ENCODE measurements around the gene KLHL29. TPM values are rescaled to one million over a fixed set of nuclear protein-coding genes. Genes with fewer than 3 reads are reported as not detected.

KLHL29 gene
- total and polyA plus RNA-seq, 10 of the 15 experiments (the other 5 are each of a cell fraction or from before 2014, with no cell fraction given), result 1.4 to 19.5 (median 6.1) TPM

DNA sequence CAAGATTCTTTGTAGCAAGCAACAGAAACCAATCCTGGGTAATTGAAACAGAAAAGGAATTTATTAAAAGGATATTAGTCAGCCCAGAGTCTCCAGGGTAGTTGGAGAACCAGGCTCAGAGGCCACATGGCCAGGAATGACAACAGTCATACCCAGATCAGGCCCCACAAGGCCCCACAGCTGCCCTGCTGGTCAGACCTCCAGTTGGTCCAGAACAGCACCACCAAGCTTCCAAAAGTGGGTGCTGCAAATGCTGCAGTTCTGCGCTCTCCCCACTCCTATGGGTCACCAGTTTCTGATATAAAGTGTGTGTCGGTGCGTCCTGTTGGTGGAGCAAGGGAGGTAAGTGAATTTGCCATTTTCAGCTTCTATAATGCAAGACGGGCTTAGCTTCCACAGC lies 29.9 kb downstream of the KLHL29 start:
- Histone ChIP-seq H2AFZ (ENCODE audit: control insufficient read depth, low read depth, low read length) (no peak overlapping the region), H3K36me3 (ENCODE audit: control insufficient read depth in 2 of 2, insufficient read depth in 2 of 2, low read length in 1 of 2) (peaks cover 0 to 1% of the 10 kb centered on the region in 2 experiments; a peak in 1 of 4 replicates), H3K4me1 (ENCODE audit: control insufficient read depth, insufficient read depth, low read length) (no peaks in the 10 kb centered on the region), H3K4me2 (ENCODE audit: control insufficient read depth, insufficient read depth) (no peak overlapping the region), H4K20me1 (ENCODE audit: control insufficient read depth, insufficient read depth) (no peaks in the 10 kb centered on the region), H3K9me3 (replicated peaks; ENCODE audit: control insufficient read depth, insufficient read depth, low read length) (no peaks in the 10 kb centered on the region), H3K79me2 (ENCODE audit: control insufficient read depth, insufficient read depth, low read length) (no peaks in the 10 kb centered on the region), H3K4me3 (no peak overlapping the region), H3K9ac (ENCODE audit: control insufficient read depth, insufficient read depth, low read length) (no peak overlapping the region), H3K27me3 (replicated peaks in 1 of 2; ENCODE audit: control insufficient read depth in 2 of 2, insufficient read depth in 2 of 2, low read length in 1 of 2) (no peaks in the 10 kb centered on the region), H3K27ac (ENCODE audit: control insufficient read depth, insufficient read depth) (no peak overlapping the region)
- 87% methylated on average over 4 of the region's 4 CpGs for WGBS (ENCODE audit: insufficient coverage, insufficient replicate concordance, low lambda C conversion rate, missing lambda C conversion rate)
- DNase-seq (ENCODE audit: low read depth, low spot score) (no peak), ATAC-seq (peak; percentile 77), FAIRE-seq (no peak)
- intact Hi-C loops (cut with micrococcal nuclease; ENCODE audit: unreplicated experiment) (no loop called here), in situ Hi-C loops (cut with MboI) (no loop called here)
- SMC1A ChIA-PET (ENCODE audit: uncharacterized antibody, unreplicated experiment), result interaction anchor here (0.7 to 0.8 kb wide), 2 partner anchors 132 to 615 kb away, joined by 3 to 4 read pairs; no protein-coding TSS in a partner anchor
- RAD21 ChIA-PET (ENCODE audit: unreplicated experiment), result interaction anchor here (1.0 kb wide), 2 partner anchors 15 to 84 kb away, joined by 3 to 5 read pairs; no protein-coding TSS in a partner anchor
- BruUV-seq (replicated peaks), result no TSS peak
- POLR2A ChIA-PET, result no interaction called here
- TF ChIP-seq KLF5 (IDR thresholded peaks at IDR 0.05; ENCODE audit: partially characterized antibody), result no peak
- no peak for TF ChIP-seq RELA (IDR thresholded peaks at IDR 0.05; ENCODE audit: borderline replicate concordance, partially characterized antibody)
- TF ChIP-seq, protein P1, sequence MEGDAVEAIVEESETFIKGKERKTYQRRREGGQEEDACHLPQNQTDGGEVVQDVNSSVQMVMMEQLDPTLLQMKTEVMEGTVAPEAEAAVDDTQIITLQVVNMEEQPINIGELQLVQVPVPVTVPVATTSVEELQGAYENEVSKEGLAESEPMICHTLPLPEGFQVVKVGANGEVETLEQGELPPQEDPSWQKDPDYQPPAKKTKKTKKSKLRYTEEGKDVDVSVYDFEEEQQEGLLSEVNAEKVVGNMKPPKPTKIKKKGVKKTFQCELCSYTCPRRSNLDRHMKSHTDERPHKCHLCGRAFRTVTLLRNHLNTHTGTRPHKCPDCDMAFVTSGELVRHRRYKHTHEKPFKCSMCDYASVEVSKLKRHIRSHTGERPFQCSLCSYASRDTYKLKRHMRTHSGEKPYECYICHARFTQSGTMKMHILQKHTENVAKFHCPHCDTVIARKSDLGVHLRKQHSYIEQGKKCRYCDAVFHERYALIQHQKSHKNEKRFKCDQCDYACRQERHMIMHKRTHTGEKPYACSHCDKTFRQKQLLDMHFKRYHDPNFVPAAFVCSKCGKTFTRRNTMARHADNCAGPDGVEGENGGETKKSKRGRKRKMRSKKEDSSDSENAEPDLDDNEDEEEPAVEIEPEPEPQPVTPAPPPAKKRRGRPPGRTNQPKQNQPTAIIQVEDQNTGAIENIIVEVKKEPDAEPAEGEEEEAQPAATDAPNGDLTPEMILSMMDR (IDR thresholded peaks at IDR 0.05 in 2 of 3, conservative IDR thresholded peaks at IDR 0.05 in 1 of 3; ENCODE audit: control insufficient read depth in 2 of 3, extremely low read depth in 1 of 3, insufficient read depth in 1 of 3, low read depth in 3 of 3, low read length in 3 of 3), result peak in 2 of 3 experiments; percentile 19 to 25; a peak in 3 of 6 replicates
- TF ChIP-seq IKZF1 (conservative IDR thresholded peaks at IDR 0.05), result no peak
- no peak for TF ChIP-seq SMAD5 (IDR thresholded peaks at IDR 0.05; ENCODE audit: low read depth)
- TF ChIP-seq, protein P2, sequence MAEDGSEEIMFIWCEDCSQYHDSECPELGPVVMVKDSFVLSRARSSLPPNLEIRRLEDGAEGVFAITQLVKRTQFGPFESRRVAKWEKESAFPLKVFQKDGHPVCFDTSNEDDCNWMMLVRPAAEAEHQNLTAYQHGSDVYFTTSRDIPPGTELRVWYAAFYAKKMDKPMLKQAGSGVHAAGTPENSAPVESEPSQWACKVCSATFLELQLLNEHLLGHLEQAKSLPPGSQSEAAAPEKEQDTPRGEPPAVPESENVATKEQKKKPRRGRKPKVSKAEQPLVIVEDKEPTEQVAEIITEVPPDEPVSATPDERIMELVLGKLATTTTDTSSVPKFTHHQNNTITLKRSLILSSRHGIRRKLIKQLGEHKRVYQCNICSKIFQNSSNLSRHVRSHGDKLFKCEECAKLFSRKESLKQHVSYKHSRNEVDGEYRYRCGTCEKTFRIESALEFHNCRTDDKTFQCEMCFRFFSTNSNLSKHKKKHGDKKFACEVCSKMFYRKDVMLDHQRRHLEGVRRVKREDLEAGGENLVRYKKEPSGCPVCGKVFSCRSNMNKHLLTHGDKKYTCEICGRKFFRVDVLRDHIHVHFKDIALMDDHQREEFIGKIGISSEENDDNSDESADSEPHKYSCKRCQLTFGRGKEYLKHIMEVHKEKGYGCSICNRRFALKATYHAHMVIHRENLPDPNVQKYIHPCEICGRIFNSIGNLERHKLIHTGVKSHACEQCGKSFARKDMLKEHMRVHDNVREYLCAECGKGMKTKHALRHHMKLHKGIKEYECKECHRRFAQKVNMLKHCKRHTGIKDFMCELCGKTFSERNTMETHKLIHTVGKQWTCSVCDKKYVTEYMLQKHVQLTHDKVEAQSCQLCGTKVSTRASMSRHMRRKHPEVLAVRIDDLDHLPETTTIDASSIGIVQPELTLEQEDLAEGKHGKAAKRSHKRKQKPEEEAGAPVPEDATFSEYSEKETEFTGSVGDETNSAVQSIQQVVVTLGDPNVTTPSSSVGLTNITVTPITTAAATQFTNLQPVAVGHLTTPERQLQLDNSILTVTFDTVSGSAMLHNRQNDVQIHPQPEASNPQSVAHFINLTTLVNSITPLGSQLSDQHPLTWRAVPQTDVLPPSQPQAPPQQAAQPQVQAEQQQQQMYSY (CRISPR knock-in tag; IDR thresholded peaks at IDR 0.05), result no peak
- peak; percentile 14; the same call in 1 of the 2 replicates for TF ChIP-seq RAD21 (IDR thresholded peaks at IDR 0.05; ENCODE audit: insufficient read depth, low read depth, low read length)
- TF ChIP-seq, protein P3, sequence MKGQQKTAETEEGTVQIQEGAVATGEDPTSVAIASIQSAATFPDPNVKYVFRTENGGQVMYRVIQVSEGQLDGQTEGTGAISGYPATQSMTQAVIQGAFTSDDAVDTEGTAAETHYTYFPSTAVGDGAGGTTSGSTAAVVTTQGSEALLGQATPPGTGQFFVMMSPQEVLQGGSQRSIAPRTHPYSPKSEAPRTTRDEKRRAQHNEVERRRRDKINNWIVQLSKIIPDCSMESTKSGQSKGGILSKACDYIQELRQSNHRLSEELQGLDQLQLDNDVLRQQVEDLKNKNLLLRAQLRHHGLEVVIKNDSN (IDR thresholded peaks at IDR 0.05; ENCODE audit: borderline replicate concordance, extremely low read length, insufficient read depth, low read depth, low read length), result no peak
- TF ChIP-seq TBL1XR1 (IDR thresholded peaks at IDR 0.05; ENCODE audit: low read depth, low read length), result no peak
- TF ChIP-seq TAF1 (IDR thresholded peaks at IDR 0.05; ENCODE audit: borderline replicate concordance, low read depth, low read length), result no peak
- TF ChIP-seq, protein P4, sequence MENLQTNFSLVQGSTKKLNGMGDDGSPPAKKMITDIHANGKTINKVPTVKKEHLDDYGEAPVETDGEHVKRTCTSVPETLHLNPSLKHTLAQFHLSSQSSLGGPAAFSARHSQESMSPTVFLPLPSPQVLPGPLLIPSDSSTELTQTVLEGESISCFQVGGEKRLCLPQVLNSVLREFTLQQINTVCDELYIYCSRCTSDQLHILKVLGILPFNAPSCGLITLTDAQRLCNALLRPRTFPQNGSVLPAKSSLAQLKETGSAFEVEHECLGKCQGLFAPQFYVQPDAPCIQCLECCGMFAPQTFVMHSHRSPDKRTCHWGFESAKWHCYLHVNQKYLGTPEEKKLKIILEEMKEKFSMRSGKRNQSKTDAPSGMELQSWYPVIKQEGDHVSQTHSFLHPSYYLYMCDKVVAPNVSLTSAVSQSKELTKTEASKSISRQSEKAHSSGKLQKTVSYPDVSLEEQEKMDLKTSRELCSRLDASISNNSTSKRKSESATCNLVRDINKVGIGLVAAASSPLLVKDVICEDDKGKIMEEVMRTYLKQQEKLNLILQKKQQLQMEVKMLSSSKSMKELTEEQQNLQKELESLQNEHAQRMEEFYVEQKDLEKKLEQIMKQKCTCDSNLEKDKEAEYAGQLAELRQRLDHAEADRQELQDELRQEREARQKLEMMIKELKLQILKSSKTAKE (IDR thresholded peaks at IDR 0.05; ENCODE audit: low read depth, poor library complexity, severe bottlenecking), result no peak
- no peak for TF ChIP-seq GATAD2B (conservative IDR thresholded peaks at IDR 0.05; ENCODE audit: low read depth)
- no peak for TF ChIP-seq NR2F1 (conservative IDR thresholded peaks at IDR 0.05)
- TF ChIP-seq HDAC6 (IDR thresholded peaks at IDR 0.05; ENCODE audit: unreplicated experiment), result no peak
- CTCF ChIA-PET, result interaction anchor here (0.7 to 3.4 kb wide), 4 partner anchors 10 to 38 kb away, joined by 3 to 19 read pairs (median 4); no protein-coding TSS in a partner anchor
